NOMO-1 treated with DMSO at 0.1 percent for 48 hours (cell line): ENCODE results near the gene SPPL2A.
A peak's percentile ranks its signal among the peaks of the same experiment; 100 is the strongest.
"Not testable (repeated sequence)": the region's sequence is repeated elsewhere in the genome, so short reads cannot be mapped to it uniquely, and the experiment has no call there.

Experiments
- DNase-seq: peaks from one replicate; lab custom pipeline; 2025; ENCODE audit not compliant: unreplicated experiment; lab: John Stamatoyannopoulos, UW

SPPL2A gene, protein sequence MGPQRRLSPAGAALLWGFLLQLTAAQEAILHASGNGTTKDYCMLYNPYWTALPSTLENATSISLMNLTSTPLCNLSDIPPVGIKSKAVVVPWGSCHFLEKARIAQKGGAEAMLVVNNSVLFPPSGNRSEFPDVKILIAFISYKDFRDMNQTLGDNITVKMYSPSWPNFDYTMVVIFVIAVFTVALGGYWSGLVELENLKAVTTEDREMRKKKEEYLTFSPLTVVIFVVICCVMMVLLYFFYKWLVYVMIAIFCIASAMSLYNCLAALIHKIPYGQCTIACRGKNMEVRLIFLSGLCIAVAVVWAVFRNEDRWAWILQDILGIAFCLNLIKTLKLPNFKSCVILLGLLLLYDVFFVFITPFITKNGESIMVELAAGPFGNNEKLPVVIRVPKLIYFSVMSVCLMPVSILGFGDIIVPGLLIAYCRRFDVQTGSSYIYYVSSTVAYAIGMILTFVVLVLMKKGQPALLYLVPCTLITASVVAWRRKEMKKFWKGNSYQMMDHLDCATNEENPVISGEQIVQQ

GRCh38 chr15:50765195-50765967 is at the start of gene SPPL2A:
SPPL2A (minus strand) TSS chr15:50765706; CDS start chr15:50765533, 173 bp downstream.
- peak; percentile 80 for DNase-seq

DNA sequence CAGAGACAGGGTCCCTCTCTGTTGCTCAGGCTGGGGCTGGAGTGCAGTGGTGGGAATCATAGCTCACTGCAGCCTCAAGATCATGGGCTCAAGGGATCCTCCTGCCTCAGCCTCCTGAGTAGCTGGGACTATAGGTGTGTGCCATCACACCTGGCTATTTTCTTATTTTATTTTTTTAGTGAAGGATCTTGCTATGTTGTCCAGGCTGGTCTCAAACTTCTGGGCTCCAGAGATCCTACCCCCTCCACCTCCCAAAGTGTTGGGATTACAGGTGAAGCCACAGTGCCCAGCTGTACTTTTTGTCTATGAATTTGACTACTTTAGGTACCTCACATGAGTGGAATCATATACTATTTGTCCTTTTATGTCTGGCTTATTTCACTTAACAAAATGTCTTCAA is 49.1 kb upstream of the SPPL2A start:
- no peak for DNase-seq

DNA sequence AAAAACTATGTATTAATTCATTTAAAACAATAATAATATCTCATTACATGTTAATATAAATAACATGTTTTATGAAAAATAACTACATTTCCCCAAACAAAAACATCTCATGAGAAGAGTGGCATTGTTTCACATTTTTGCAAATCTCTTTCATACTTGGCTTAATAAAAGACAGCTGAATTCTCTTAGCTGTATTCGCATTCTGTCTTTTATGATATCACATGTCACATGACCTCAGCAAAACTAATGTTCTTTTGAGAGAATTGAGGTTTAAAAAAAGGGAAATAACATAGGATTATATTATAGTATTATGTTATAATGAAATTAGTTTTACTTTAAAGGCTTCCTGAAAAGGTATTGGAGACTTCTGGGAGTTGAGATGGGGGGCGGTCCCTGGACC is 48.4 kb upstream of the SPPL2A start:
- DNase-seq: no peak

GRCh38 chr15:50813089-50813488 is 47.6 kb upstream of the SPPL2A start:
- DNase-seq: no peak

GRCh38 chr15:50812181-50812506 is 46.6 kb upstream of the SPPL2A start:
- not testable (repeated sequence) for DNase-seq

DNA sequence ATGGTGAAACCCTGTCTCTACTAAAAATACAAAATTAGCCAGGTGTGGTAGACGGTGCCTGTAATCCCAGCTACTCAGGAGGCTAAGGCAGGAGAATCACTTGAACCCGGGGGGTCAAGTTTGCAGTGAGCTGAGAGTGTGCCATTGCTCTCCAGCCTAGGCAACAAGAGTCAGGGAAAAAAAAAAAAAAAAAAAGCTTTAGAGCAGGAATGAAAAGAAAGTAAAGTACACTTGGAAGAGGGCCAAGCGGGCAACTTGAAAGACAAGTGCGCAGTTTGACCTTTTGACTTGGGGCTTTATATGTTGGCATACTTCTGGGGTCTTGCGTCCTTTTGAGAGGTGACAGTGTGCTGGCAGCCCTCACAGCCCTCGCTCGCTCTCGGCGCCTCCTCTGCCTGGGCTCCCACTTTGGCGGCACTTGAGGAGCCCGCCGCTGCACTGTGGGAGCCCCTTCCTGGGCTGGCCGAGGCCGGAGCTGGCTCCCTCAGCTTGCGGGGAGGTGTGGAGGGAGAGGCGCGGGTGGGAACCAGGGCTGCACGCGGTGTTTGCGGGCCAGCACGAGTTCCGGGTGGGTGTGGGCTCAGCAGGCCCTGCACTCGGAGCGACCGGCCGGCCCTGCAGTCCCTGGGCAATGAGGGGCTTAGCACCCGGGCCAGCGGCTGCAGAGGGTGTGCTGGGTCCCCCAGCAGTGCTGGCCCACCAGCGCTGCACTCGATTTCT is 46.1 kb upstream of the SPPL2A start:
- DNase-seq: not testable (repeated sequence)

DNA sequence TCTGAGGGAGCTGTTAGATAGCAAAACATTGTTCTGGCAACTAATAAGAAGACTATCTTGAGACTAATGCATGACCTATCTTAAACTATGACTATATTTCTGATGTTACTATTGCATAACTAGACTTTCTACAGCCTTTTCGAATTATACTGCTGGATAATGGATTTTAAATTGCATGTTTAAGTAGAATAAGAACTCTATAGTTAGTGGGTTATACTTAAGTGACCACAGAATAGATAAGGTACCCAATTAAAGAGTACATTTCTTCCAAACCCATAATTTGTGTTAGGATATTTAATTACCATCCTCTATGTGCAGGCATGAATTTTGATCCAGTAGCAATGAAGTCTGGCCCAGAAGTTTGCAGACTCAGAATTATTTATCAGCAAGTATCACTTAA is 44.6 kb upstream of the SPPL2A start:
- no peak for DNase-seq

DNA sequence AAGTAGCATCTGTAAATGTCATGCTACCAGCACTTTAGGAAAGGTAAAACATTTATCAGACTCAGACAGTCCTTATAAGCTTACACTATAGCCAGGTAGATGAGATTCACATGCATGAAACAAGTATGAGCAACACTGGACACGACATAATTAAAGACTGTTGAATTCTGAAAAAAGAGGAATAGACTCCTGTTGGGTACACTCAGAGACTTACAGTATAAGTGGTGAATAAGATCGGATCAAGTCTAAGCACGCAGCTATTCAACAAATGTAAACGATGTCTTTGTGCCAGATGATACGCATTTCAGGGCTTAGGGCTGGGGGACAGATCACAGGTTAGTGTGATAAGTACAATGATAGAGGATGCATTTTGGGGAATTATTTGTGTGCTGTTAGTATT is 43.2 kb upstream of the SPPL2A start:
- DNase-seq: no peak

DNA sequence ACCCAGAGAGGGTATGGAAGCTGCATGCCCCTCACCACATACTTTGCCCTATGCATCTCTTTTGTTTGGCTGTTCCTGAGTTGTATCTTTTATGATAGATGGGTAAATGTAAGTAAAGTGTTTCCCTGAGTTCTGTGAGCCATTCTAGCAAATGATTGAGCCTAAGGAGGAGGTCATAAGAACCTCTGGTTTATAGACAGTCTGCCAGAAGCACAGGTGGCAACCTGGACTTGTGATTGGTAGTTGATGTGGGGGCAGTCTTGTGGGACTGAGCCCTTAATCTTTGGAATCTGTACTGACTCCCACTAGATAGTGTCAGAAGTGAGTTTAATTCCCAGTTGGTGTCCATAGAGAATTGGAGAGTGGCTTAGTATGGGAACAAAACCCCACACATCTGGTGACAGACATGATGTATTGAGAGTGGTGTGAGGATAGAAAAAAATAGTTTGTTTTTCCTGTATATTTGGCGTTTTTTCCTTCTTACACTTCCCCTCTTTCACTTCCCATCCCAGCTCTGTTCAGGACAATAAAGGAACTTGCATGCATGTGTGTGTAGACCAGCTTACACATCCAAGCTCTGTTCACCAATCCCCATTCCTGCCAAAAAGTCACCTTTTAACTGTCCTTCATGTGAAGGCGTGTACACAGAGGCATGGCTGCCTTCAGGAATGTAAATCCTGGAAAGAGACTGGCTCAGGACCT is 38.1 kb upstream of the SPPL2A start:
- DNase-seq: no peak

GRCh38 chr15:50800715-50801114 is 35.2 kb upstream of the SPPL2A start:
- no peak for DNase-seq

GRCh38 chr15:50798684-50799083 is 33.2 kb upstream of the SPPL2A start:
- peak; percentile 34 for DNase-seq

GRCh38 chr15:50797926-50798325 is 32.4 kb upstream of the SPPL2A start:
- no peak for DNase-seq

GRCh38 chr15:50791486-50791885 is 26.0 kb upstream of the SPPL2A start:
- DNase-seq: no peak

GRCh38 chr15:50790778-50791453 is 25.4 kb upstream of the SPPL2A start:
- no peak for DNase-seq

DNA sequence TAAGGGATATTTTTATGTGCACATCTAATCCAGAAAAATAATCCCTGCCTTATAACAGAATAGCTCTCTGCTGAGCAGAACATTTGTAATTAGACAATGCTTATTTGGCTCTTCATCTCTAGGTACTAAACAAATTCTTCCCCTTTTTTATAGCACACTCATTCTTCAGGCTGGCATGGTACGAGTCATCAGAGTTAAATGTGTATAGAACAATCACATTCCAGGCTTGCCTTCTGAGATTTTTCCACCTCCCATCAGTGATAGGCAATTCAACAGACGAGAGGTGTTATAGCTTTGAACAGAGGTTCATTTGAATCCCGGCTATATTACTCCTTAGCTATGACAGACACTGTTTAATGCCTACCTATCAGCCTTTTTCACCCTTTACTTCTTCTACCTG is 21.4 kb upstream of the SPPL2A start:
- DNase-seq: no peak

DNA sequence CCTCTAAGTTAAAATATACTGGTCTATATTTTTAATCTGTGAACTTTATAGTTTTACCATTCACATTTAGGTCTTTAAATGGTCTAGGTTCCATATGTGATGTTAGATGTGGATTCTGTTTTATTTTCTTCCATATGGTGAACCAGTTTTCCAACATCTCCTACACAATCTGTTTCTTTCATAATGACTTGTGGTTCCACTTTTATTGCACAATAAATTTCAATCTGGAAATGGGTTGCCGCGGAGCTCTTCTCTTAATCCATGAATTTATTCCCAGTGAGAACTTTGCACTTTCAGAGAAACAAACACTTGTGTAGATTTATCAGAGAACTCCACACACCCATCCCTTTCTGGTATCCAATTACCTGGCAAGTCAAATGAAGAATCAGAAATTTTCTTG is 20.9 kb upstream of the SPPL2A start:
- DNase-seq: no peak

DNA sequence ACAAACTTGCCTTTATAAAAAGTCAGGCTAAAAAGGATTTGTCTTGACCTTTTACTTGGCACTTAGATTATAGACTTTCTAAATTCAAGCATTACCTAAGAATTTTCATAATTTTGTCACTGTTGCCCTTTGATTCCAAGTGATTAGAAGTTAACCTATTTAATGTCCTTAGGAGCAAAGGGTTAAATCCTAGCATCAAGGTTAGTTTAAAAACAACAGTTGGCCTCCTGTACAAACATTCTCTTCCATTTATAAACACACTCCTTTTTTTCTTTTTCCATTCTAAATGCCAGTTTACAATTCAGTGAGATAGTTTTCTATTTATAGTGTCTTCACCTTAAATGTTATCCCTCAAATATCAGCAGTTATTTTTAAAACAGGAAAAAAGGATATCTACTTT is 18.4 kb upstream of the SPPL2A start:
- no peak for DNase-seq

GRCh38 chr15:50783411-50783810 is 17.9 kb upstream of the SPPL2A start:
- DNase-seq: no peak

DNA sequence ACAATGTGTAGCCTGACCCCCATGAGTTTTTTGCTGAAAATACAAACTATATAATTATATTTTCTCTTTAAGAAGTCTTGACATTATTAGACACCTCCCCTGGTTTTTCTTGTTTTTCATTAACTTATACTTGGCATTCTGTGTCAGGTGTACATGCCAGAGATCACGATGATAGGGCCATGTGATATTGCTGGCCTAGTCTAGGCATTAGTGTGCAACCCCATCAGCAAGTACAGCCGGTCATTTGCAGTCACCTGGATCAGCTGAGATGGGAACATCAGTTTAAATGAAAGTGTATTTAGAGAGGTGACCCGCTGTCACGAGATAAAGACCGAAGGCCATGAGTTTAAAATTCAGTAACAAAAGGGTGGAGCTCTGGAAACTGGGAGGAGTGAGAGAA is 12.6 kb upstream of the SPPL2A start:
- DNase-seq: no peak

- no peak for DNase-seq
Observed at GRCh38 chr15:50777042-50777441, 11.5 kb upstream of the SPPL2A start.
